Regular cardiac myocyte (primary cell): Measurements from ENCODE around the gene CCDC102B. TPM values are rescaled to one million over a fixed set of nuclear protein-coding genes. Genes with fewer than 3 reads are reported as not detected.

Experiments
- total RNA-seq: library from RNA; depleted of rRNA; stranded (reverse); fragments of >200 nt; gene quantifications from 2 replicates; pipeline ENCODE4 v1.2.3, GENCODE V29; 2014

CCDC102B gene
- 38.7 and 46.2 TPM in 2 replicates for total RNA-seq

GRCh38 chr18:68797871-68798270 lies at the start of gene CCDC102B:
CCDC102B (plus strand) TSS chr18:68798080; CDS start chr18:68836764, 38,684 bp downstream.

Other genes with a start within 250 kb of the CCDC102B start
- gene TMX3, start 83.0 kb upstream of the CCDC102B start, total RNA-seq, result 102 and 112 TPM in 2 replicates